PFSK-1 (cell line): ENCODE measurements around the gene IGLL1.

Source experiments
- POLR2AphosphoS5 ChIP-seq: IDR thresholded peaks from 2 replicates; pipeline ENCODE4 v1.6.1; 2012; ENCODE audit warnings: low read depth, mild to moderate bottlenecking, control low read depth, low read length, moderate library complexity
- SIN3A ChIP-seq: IDR thresholded peaks from 2 replicates; pipeline ENCODE4 v1.6.1; 2012; ENCODE audit warnings: mild to moderate bottlenecking, low read length, moderate library complexity, borderline replicate concordance; ENCODE audit not compliant: insufficient read depth
- TAF1 ChIP-seq: IDR thresholded peaks from 2 replicates; pipeline ENCODE4 v1.6.1; 2012; ENCODE audit warnings: low read length, control low read depth, borderline replicate concordance; ENCODE audit not compliant: insufficient read depth

DNA sequence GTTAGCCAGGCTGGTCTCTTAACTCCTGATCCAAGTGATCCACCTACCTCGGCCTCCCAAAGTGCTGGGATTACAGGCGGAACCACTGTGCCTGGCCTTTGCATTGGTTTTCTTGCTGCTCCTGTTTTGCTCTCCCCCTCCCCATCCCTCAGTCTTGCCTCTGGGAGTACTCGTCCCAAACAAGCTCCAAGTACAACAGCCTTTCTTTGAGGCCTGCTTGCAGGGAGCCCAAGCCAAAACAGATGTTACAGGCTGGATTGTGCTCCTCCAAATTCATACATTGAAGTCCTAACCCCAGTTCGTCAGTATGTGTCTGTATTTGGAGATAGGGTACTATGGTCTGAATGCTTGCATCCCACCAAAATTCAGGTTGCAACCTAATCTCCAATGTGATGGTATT is 8.6 kb downstream of the IGLL1 start:
- no peak for TF ChIP-seq TAF1
- no peak for TF ChIP-seq POLR2AphosphoS5
- TF ChIP-seq SIN3A = no peak
